Mesodermal cell (in vitro differentiated cells): ENCODE data around the gene CSTF2T.

Experiments
- H3K27ac ChIP-seq: 2 replicates; pipeline ENCODE4 v1.7.0; 2013; ENCODE audit warnings: mild to moderate bottlenecking, low read depth, low read length, moderate library complexity; ENCODE audit not compliant: severe bottlenecking
- H3K36me3 ChIP-seq: 2 replicates; pipeline ENCODE4 v1.7.1; 2013; ENCODE audit warnings: mild to moderate bottlenecking, low read length, moderate library complexity; ENCODE audit not compliant: control insufficient read depth, insufficient read depth
- H3K4me1 ChIP-seq: one replicate; pipeline ENCODE4 v1.7.1; 2013; ENCODE audit warnings: mild to moderate bottlenecking, low read length; ENCODE audit not compliant: insufficient read depth, control insufficient read depth, poor library complexity, severe bottlenecking
- H3K4me3 ChIP-seq: 2 replicates; pipeline ENCODE4 v1.7.0; 2013; ENCODE audit warnings: low read length, control low read depth, mild to moderate bottlenecking; ENCODE audit not compliant: insufficient read depth, poor library complexity, severe bottlenecking; ENCODE audit errors: extremely low read depth
- H3K9me3 ChIP-seq: 2 replicates; pipeline ENCODE4 v1.7.1; 2013; ENCODE audit warnings: mild to moderate bottlenecking, low read length, moderate library complexity; ENCODE audit not compliant: control insufficient read depth
- WGBS, 2 experiments: methylation state at CpG; one replicate each; pipeline ENCODE4 v1.1.5; 2013; ENCODE audit warnings: missing lambda C conversion rate in 2 of 2; ENCODE audit not compliant: insufficient coverage in 2 of 2; 5-methylcytosine and 5-hydroxymethylcytosine counted together

The CSTF2T gene

DNA sequence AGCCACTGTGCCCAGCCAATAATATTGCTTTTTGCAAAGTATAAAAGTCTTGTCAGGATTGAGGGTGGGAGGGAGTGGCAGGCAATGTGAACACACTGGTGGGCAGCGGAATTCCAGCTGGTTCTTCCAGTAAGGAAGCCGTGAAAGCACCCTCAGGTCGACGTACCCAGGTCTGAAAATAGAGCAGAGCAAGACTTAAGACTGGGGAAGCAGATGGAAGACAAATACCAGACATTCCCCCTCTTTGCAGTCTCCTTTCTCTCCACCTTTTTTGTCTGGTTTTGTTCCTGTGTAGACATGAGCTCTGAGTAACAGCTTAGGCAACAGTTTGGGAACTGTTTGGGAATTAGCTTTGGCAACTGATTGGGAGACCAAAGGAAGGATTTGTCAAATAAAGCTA is 17.6 kb upstream of the CSTF2T start:
- Histone ChIP-seq H3K9me3 (no peaks in the 10 kb centered on the region), H3K27ac (no peak overlapping the region)
- WGBS, 2 experiments: 94 to 100% methylated on average over 1 to 4 of the region's 4 CpGs

GRCh38 chr10:51711519-51711891 is 12.1 kb upstream of the CSTF2T start:
- peak overlapping the region; percentile 58 for H3K27ac ChIP-seq
- H3K4me3 ChIP-seq: no peak overlapping the region
- WGBS, 2 experiments: no CpG with 5 or more reads among the region's 1 CpG
- H3K36me3 ChIP-seq: no peaks in the 10 kb centered on the region
- peaks cover 4% of the 10 kb centered on the region for H3K4me1 ChIP-seq
- H3K9me3 ChIP-seq: no peaks in the 10 kb centered on the region

More for the DNA sequence above, 17.6 kb upstream of the CSTF2T start:
- no peak overlapping the region for H3K4me3 ChIP-seq
- H3K36me3 ChIP-seq: no peaks in the 10 kb centered on the region
- peaks cover 7% of the 10 kb centered on the region for H3K4me1 ChIP-seq

- Histone ChIP-seq H3K4me1 (peaks cover 4% of the 10 kb centered on the region), H3K9me3 (no peaks in the 10 kb centered on the region), H3K36me3 (no peaks in the 10 kb centered on the region), H3K4me3 (no peak overlapping the region), H3K27ac (no peak overlapping the region)
- WGBS, 2 experiments: 63 to 100% methylated on average over 1 of the region's 2 CpGs
Observed at GRCh38 chr10:51709324-51709972, 10.1 kb upstream of the CSTF2T start.

GRCh38 chr10:51708609-51709008 is 9.2 kb upstream of the CSTF2T start:
- H3K27ac ChIP-seq: no peak overlapping the region
- H3K36me3 ChIP-seq: no peaks in the 10 kb centered on the region
- no peak overlapping the region for H3K4me3 ChIP-seq
- H3K4me1 ChIP-seq: peaks cover 4% of the 10 kb centered on the region
- H3K9me3 ChIP-seq: no peaks in the 10 kb centered on the region
- 100% methylated on average over 1 to 2 of the region's 2 CpGs for WGBS, 2 experiments

GRCh38 chr10:51707821-51708424 is 8.5 kb upstream of the CSTF2T start:
- H3K9me3 ChIP-seq: no peaks in the 10 kb centered on the region
- WGBS, 2 experiments: 92 to 100% methylated on average over 2 of the region's 5 CpGs

GRCh38 chr10:51707392-51707791 is 8.0 kb upstream of the CSTF2T start:
- H3K4me3 ChIP-seq: no peak overlapping the region
- H3K9me3 ChIP-seq: no peaks in the 10 kb centered on the region
- WGBS, 2 experiments: 94 to 100% methylated on average over 1 to 6 of the region's 6 CpGs
- H3K36me3 ChIP-seq: no peaks in the 10 kb centered on the region
- no peak overlapping the region for H3K27ac ChIP-seq
- H3K4me1 ChIP-seq: peaks cover 4% of the 10 kb centered on the region

More at GRCh38 chr10:51707821-51708424, 8.5 kb upstream of the CSTF2T start:
- no peak overlapping the region for H3K27ac ChIP-seq
- peaks cover 4% of the 10 kb centered on the region for H3K4me1 ChIP-seq
- no peak overlapping the region for H3K4me3 ChIP-seq
- H3K36me3 ChIP-seq: no peaks in the 10 kb centered on the region

DNA sequence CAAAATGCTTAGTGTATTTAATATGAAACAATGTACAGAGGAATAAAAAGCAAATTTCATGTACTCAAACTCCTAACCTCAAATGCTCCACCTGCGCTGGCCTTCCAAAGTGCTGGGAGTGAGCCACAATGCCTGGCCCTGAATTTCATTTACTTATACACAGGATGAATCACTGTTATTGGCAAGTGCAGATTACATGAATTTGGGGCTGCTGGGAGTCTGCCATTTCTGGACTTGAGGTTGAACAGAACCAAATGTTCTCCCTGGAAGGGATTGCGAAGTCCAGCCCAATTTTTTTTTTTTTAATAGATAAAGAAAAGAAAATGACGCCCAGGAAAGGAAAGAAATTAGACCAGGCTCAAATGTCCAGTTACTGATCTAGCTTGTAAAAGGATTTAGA is 6.8 kb upstream of the CSTF2T start:
- H3K4me3 ChIP-seq: no peak overlapping the region
- H3K4me1 ChIP-seq: peaks cover under 1% of the 10 kb centered on the region
- H3K27ac ChIP-seq: no peak overlapping the region
- 83 to 100% methylated on average over 1 of the region's 3 CpGs for WGBS, 2 experiments
- no peaks in the 10 kb centered on the region for H3K9me3 ChIP-seq
- no peaks in the 10 kb centered on the region for H3K36me3 ChIP-seq

DNA sequence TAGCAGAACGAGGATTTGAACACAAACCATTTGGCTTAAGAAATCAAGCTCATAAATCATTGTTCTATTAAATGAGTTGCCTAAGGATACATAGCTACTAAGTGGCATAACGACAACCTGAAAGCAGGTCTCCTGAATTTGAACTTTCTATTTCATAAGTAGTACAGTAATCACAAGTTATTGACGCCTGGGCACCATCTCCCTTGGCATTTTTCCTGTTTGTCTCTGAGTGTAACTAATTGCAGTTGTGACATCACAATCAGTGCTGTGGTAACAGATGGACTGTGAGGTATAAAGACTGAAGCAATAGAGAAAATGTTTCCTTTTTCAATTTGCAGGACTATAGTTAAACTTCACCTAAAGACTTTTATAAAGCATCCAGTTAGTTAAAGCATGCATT is 6.4 kb upstream of the CSTF2T start:
- Histone ChIP-seq H3K9me3 (no peaks in the 10 kb centered on the region), H3K36me3 (no peaks in the 10 kb centered on the region), H3K4me3 (no peak overlapping the region), H3K27ac (no peak overlapping the region), H3K4me1 (no peaks in the 10 kb centered on the region)
- WGBS, 2 experiments: 67% methylated on average over 1 of the region's 3 CpGs; no CpG with 5 or more reads in 1 of the 2 experiments

DNA sequence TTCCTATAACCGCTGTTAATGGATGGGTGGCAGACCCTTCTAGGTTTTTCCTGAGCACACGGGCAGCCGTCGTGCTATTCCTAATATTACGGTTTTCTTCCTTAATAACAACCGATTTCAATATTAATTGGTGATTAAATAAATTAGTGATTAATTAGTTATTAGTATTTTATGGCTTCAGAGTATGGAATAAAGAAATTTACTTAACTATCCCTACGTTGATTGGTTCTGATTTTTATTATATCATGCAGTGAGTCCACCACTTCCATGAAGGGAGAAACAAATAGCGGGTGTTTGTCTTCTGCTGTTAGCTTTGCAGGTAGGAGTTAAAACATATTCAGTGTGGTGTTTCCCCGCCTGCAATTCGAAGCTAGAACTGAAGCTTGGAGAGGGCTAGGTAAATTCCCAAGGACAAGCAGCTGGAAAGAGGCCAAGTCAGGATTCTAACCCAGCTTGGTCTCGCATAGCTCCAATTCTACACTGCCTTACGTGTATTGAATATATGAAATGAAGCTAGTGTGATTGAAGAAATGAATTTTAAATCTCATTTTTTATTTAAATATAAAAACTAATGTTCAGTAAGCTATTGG is 928 bp upstream of the CSTF2T start:
- H3K4me3 ChIP-seq: peak overlapping the region; percentile 69

GRCh38 chr10:51699145-51699474 is 285 bp downstream of the CSTF2T start:
- Histone ChIP-seq H3K4me1 (peaks cover 19% of the 10 kb centered on the region), H3K36me3 (peaks cover 15% of the 10 kb centered on the region), H3K4me3 (peak overlapping the region; percentile 69), H3K27ac (peak overlapping the region; percentile 99), H3K9me3 (no peaks in the 10 kb centered on the region)
- WGBS, 2 experiments: 0 to 2% methylated on average over 10 to 14 of the region's 14 CpGs

More for the DNA sequence above, 928 bp upstream of the CSTF2T start:
- peaks cover 19% of the 10 kb centered on the region for H3K4me1 ChIP-seq
- H3K27ac ChIP-seq: peak overlapping the region; percentile 99
- peaks cover 15% of the 10 kb centered on the region for H3K36me3 ChIP-seq
- H3K9me3 ChIP-seq: no peaks in the 10 kb centered on the region
- 33 to 40% methylated on average over 2 to 3 of the region's 12 CpGs for WGBS, 2 experiments
